ENCODE results near the gene GLIPR1L1. TPM values are rescaled to one million over a fixed set of nuclear protein-coding genes. Genes with fewer than 3 reads are reported as not detected.

Gene GLIPR1L1, protein sequence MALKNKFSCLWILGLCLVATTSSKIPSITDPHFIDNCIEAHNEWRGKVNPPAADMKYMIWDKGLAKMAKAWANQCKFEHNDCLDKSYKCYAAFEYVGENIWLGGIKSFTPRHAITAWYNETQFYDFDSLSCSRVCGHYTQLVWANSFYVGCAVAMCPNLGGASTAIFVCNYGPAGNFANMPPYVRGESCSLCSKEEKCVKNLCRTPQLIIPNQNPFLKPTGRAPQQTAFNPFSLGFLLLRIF
- not detected in 2 replicates for total RNA-seq (2012; rRNA removed)

DNA sequence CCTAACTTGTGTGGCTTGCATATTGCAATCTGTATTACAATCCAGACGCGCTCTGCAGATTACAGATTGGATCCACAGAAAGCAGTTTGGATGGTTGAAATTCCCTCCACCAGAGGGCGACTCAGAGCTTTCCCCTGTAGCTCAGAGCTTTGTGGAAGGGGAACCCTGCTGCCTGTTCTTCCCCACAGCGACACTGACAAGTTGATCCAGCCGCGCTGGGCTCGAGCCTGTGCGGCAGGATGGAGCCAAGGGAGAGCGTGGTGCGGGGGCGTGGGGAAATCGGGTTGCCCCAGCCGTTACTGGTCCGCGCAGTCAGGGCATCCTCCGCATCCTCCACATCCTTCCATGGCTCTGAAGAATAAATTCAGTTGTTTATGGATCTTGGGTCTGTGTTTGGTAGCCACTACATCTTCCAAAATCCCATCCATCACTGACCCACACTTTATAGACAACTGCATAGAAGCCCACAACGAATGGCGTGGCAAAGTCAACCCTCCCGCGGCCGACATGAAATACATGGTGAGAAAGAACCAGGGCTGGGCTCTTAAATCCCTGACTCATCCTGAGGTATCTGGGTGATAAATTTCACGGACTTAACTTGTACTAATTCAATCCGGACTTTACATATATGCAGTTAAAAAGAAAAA is at the start of gene GLIPR1L1:
TSS of gene GLIPR1L1 (plus strand) at position 287 of the 647 bp plus-strand sequence. CDS start at position 346, 59 bp downstream.
- peaks cover 4% of the 10 kb centered on the region for H3K4me1 ChIP-seq (ENCODE audit: control insufficient read depth, insufficient read depth, low read length)
- H3K9me3 ChIP-seq (replicated peaks; ENCODE audit: low read length), result no peaks in the 10 kb centered on the region
- no peaks in the 10 kb centered on the region for H3K36me3 ChIP-seq (ENCODE audit: insufficient read depth, low read length)
- H3K27me3 ChIP-seq (ENCODE audit: control insufficient read depth, insufficient read depth, low read length), result no peaks in the 10 kb centered on the region
- H3K9ac ChIP-seq (ENCODE audit: low read depth, low read length), result peak within 1 kb of the TSS; percentile 52
- peak within 1 kb of the TSS; percentile 69 for H3K4me3 ChIP-seq (ENCODE audit: low read length)
- peak within 1 kb of the TSS; percentile 87 for H3K4me2 ChIP-seq (ENCODE audit: low read length)

DNA sequence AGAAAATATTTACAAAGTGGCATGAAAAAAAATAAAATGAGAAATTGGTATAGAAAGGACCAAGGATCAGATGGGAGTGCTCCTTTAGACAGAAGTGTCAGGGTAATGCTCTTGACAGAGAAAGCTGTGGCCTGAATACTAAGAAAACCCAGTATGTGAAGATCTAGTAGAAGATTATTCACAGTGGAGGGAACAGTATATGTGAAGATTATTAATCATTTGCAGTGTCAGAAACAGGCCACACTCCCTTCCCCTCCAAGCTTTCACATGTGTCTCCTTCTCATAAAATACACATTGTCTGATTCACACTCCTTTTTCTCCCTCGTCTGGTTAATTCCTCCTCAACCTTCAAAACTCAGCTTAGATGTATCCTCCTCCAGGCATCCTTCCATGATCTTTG is 45.6 kb upstream of the GLIPR1L1 start:
- Histone ChIP-seq H3K27me3 (ENCODE audit: control insufficient read depth, insufficient read depth, low read length) (no peaks in the 10 kb centered on the region), H3K9me3 (replicated peaks; ENCODE audit: low read length) (no peaks in the 10 kb centered on the region), H3K9ac (ENCODE audit: low read depth, low read length) (no peak overlapping the region), H3K4me2 (ENCODE audit: low read length) (no peak overlapping the region), H3K36me3 (ENCODE audit: insufficient read depth, low read length) (no peaks in the 10 kb centered on the region), H3K4me3 (ENCODE audit: low read length) (no peak overlapping the region), H3K4me1 (ENCODE audit: control insufficient read depth, insufficient read depth, low read length) (no peaks in the 10 kb centered on the region)

- no peaks in the 10 kb centered on the region for H3K4me1 ChIP-seq (ENCODE audit: control insufficient read depth, insufficient read depth, low read length)
- H3K27me3 ChIP-seq (ENCODE audit: control insufficient read depth, insufficient read depth, low read length), result no peaks in the 10 kb centered on the region
- H3K4me3 ChIP-seq (ENCODE audit: low read length), result no peak overlapping the region
- H3K4me2 ChIP-seq (ENCODE audit: low read length), result no peak overlapping the region
- no peak overlapping the region for H3K9ac ChIP-seq (ENCODE audit: low read depth, low read length)
- no peaks in the 10 kb centered on the region for H3K36me3 ChIP-seq (ENCODE audit: insufficient read depth, low read length)
- H3K9me3 ChIP-seq (replicated peaks; ENCODE audit: low read length), result no peaks in the 10 kb centered on the region
These were observed 44.7 kb upstream of the GLIPR1L1 start for GRCh38 chr12:75289753-75290152.

DNA sequence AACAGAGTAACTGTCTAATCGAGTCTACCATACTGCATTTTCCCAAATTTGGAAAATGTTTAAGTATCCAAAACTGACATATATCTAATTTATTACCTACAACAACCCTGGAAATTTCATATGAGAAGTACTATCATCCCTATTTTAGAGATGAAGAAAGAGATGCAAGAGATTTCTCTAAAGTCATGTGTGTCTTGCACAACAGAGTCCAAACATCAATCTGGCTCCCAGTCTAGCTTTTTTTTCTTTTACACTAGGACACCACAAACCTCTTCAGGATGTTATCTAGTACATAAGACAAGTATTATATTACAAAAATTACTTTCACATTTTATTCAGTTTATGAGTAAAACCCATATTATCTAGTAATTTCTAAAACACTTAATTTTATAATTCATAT is 43.5 kb upstream of the GLIPR1L1 start:
- H3K36me3 ChIP-seq (ENCODE audit: insufficient read depth, low read length), result no peaks in the 10 kb centered on the region
- H3K4me1 ChIP-seq (ENCODE audit: control insufficient read depth, insufficient read depth, low read length), result no peaks in the 10 kb centered on the region

GRCh38 chr12:75294336-75294735 is 40.1 kb upstream of the GLIPR1L1 start:
- Histone ChIP-seq H3K4me3 (ENCODE audit: low read length) (no peak overlapping the region), H3K9ac (ENCODE audit: low read depth, low read length) (no peak overlapping the region), H3K4me1 (ENCODE audit: control insufficient read depth, insufficient read depth, low read length) (no peaks in the 10 kb centered on the region), H3K9me3 (replicated peaks; ENCODE audit: low read length) (no peaks in the 10 kb centered on the region), H3K36me3 (ENCODE audit: insufficient read depth, low read length) (no peaks in the 10 kb centered on the region), H3K4me2 (ENCODE audit: low read length) (no peak overlapping the region), H3K27me3 (ENCODE audit: control insufficient read depth, insufficient read depth, low read length) (no peaks in the 10 kb centered on the region)

More for the DNA sequence above, 43.5 kb upstream of the GLIPR1L1 start:
- no peak overlapping the region for H3K9ac ChIP-seq (ENCODE audit: low read depth, low read length)
- no peak overlapping the region for H3K4me3 ChIP-seq (ENCODE audit: low read length)
- no peaks in the 10 kb centered on the region for H3K27me3 ChIP-seq (ENCODE audit: control insufficient read depth, insufficient read depth, low read length)
- no peaks in the 10 kb centered on the region for H3K9me3 ChIP-seq (replicated peaks; ENCODE audit: low read length)
- no peak overlapping the region for H3K4me2 ChIP-seq (ENCODE audit: low read length)

GRCh38 chr12:75294797-75295196 is 39.7 kb upstream of the GLIPR1L1 start:
- no peak overlapping the region for H3K4me2 ChIP-seq (ENCODE audit: low read length)
- H3K4me3 ChIP-seq (ENCODE audit: low read length), result no peak overlapping the region
- H3K9ac ChIP-seq (ENCODE audit: low read depth, low read length), result no peak overlapping the region
- no peaks in the 10 kb centered on the region for H3K27me3 ChIP-seq (ENCODE audit: control insufficient read depth, insufficient read depth, low read length)
- no peaks in the 10 kb centered on the region for H3K36me3 ChIP-seq (ENCODE audit: insufficient read depth, low read length)
- no peaks in the 10 kb centered on the region for H3K9me3 ChIP-seq (replicated peaks; ENCODE audit: low read length)
- no peaks in the 10 kb centered on the region for H3K4me1 ChIP-seq (ENCODE audit: control insufficient read depth, insufficient read depth, low read length)

GRCh38 chr12:75302225-75302624 is 32.2 kb upstream of the GLIPR1L1 start:
- Histone ChIP-seq H3K9ac (ENCODE audit: low read depth, low read length) (no peak overlapping the region), H3K4me2 (ENCODE audit: low read length) (no peak overlapping the region), H3K27me3 (ENCODE audit: control insufficient read depth, insufficient read depth, low read length) (no peaks in the 10 kb centered on the region), H3K4me1 (ENCODE audit: control insufficient read depth, insufficient read depth, low read length) (no peaks in the 10 kb centered on the region), H3K4me3 (ENCODE audit: low read length) (no peak overlapping the region), H3K36me3 (ENCODE audit: insufficient read depth, low read length) (no peaks in the 10 kb centered on the region), H3K9me3 (replicated peaks; ENCODE audit: low read length) (no peaks in the 10 kb centered on the region)

GRCh38 chr12:75302781-75303180 is 31.7 kb upstream of the GLIPR1L1 start:
- Histone ChIP-seq H3K27me3 (ENCODE audit: control insufficient read depth, insufficient read depth, low read length) (no peaks in the 10 kb centered on the region), H3K4me3 (ENCODE audit: low read length) (no peak overlapping the region), H3K36me3 (ENCODE audit: insufficient read depth, low read length) (no peaks in the 10 kb centered on the region), H3K4me1 (ENCODE audit: control insufficient read depth, insufficient read depth, low read length) (no peaks in the 10 kb centered on the region), H3K4me2 (ENCODE audit: low read length) (no peak overlapping the region), H3K9ac (ENCODE audit: low read depth, low read length) (no peak overlapping the region), H3K9me3 (replicated peaks; ENCODE audit: low read length) (no peaks in the 10 kb centered on the region)

DNA sequence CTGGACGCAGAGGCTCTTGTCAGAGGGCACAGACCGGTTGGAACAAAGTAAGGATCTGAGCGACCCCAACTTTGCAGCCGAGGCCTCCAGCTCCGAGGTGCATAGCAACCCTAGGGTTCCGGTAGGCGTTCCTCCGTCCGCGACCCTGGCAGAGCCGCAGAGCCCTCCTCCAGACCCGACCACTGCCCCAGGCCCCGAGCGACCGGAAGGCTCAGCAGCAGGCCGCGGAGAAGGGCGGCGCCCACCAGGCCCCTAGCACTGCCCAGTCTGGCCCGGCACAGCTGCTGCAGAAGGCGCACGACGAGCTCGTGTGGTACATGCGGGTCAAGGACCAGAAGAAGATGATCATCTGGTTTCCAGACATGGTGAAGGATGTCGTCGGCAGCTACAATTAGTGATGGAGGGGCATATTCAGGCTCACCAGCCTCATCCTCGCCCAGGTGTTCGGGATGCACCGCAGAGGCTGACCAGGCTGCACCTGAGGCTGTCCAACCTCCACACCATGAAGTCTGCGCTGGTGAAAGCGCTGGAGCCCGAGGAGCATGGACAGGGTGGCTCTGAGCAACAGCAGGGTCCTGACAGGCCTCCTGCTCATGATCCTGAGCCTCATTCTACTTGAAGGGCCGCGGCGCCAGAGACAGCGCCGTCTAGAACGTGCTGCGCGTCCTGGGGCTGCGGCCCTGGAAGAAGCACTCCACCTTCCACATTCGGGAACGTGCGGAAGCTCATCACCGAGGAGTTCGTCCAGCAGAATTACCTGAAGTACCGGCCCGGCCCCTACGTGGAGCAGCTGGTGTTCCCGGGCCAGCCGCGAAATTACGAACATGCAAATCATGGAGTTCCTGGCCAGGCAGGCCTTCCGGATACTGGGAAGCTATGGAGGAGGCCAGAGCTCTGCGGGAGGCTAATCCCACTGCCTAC is 28.8 kb upstream of the GLIPR1L1 start:
- Histone ChIP-seq H3K27me3 (ENCODE audit: control insufficient read depth, insufficient read depth, low read length) (no peaks in the 10 kb centered on the region), H3K4me1 (ENCODE audit: control insufficient read depth, insufficient read depth, low read length) (no peaks in the 10 kb centered on the region), H3K4me3 (ENCODE audit: low read length) (no peak overlapping the region), H3K4me2 (ENCODE audit: low read length) (no peak overlapping the region), H3K9ac (ENCODE audit: low read depth, low read length) (no peak overlapping the region), H3K36me3 (ENCODE audit: insufficient read depth, low read length) (no peaks in the 10 kb centered on the region), H3K9me3 (replicated peaks; ENCODE audit: low read length) (no peaks in the 10 kb centered on the region)

GRCh38 chr12:75308279-75308678 is 26.2 kb upstream of the GLIPR1L1 start:
- Histone ChIP-seq H3K4me1 (ENCODE audit: control insufficient read depth, insufficient read depth, low read length) (no peaks in the 10 kb centered on the region), H3K9ac (ENCODE audit: low read depth, low read length) (no peak overlapping the region), H3K9me3 (replicated peaks; ENCODE audit: low read length) (no peaks in the 10 kb centered on the region), H3K4me2 (ENCODE audit: low read length) (no peak overlapping the region), H3K36me3 (ENCODE audit: insufficient read depth, low read length) (no peaks in the 10 kb centered on the region), H3K4me3 (ENCODE audit: low read length) (no peak overlapping the region), H3K27me3 (ENCODE audit: control insufficient read depth, insufficient read depth, low read length) (no peaks in the 10 kb centered on the region)

GRCh38 chr12:75311369-75311768 is 23.1 kb upstream of the GLIPR1L1 start:
- Histone ChIP-seq H3K4me3 (ENCODE audit: low read length) (no peak overlapping the region), H3K4me2 (ENCODE audit: low read length) (no peak overlapping the region), H3K9ac (ENCODE audit: low read depth, low read length) (no peak overlapping the region), H3K4me1 (ENCODE audit: control insufficient read depth, insufficient read depth, low read length) (peaks cover 20% of the 10 kb centered on the region), H3K9me3 (replicated peaks; ENCODE audit: low read length) (no peaks in the 10 kb centered on the region), H3K36me3 (ENCODE audit: insufficient read depth, low read length) (no peaks in the 10 kb centered on the region), H3K27me3 (ENCODE audit: control insufficient read depth, insufficient read depth, low read length) (no peaks in the 10 kb centered on the region)

Measured in skeletal muscle satellite cell (primary cell).